ENCODE results near the gene CCDC194. TPM values are rescaled to one million over a fixed set of nuclear protein-coding genes. Genes with fewer than 3 reads are reported as not detected.

The CCDC194 gene
- total RNA-seq, 1 experiment from 2014 or later = 0.37 TPM

GRCh38 chr19:17419154-17419620 lies 25.2 kb upstream of the CCDC194 start:
- ATAC-seq = no peak
- DNase-seq (ENCODE audit: low spot score) = no peak
- no peak for TF ChIP-seq CBFB (CRISPR knock-in tag; IDR thresholded peaks at IDR 0.05; ENCODE audit: low read depth)
- 0 out of 2 replicates have a peak, but pooled peaks have one; percentile 48 for TF ChIP-seq GTF2I (CRISPR knock-in tag; conservative IDR thresholded peaks at IDR 0.05)
- no peak for TF ChIP-seq ZMAT4 (CRISPR knock-in tag; IDR thresholded peaks at IDR 0.05)
- no peak for TF ChIP-seq ZNF232 (CRISPR knock-in tag; IDR thresholded peaks at IDR 0.05)
- TF ChIP-seq ESRRA (CRISPR knock-in tag; IDR thresholded peaks at IDR 0.05; ENCODE audit: borderline replicate concordance) = no peak
- no peak for TF ChIP-seq ATF1 (CRISPR knock-in tag; IDR thresholded peaks at IDR 0.05)
- H3K9me3 Mint-ChIP-seq = no peaks in the 10 kb centered on the region
- POLR2A ChIA-PET = interaction anchor here (0.6 to 1.8 kb wide), 7 partner anchors 13 to 441 kb away, joined by 3 to 27 read pairs (median 3); partner anchors contain the start of genes BST2 and RPL18A
- H3K27me3 Mint-ChIP-seq (ENCODE audit: low read depth) = peaks cover 26% of the 10 kb centered on the region
- H3K27ac Mint-ChIP-seq = peak overlapping the region; percentile 99
- H3K4me3 Mint-ChIP-seq = peak overlapping the region; percentile 83
- peaks cover 41% of the 10 kb centered on the region for H3K4me1 Mint-ChIP-seq
- peaks cover 4% of the 10 kb centered on the region for H3K36me3 Mint-ChIP-seq
- CTCF ChIA-PET = interaction anchor here (0.6 to 2.7 kb wide), 27 partner anchors 10 to 356 kb away, joined by 3 to 17 read pairs (median 4); partner anchors contain the start of genes BST2, CCDC194, DDA1 and SLC27A1

- no peak for DNase-seq (ENCODE audit: low spot score)
- Mint-ChIP-seq H3K9me3 (no peaks in the 10 kb centered on the region), H3K4me3 (peak overlapping the region; percentile 83), H3K27me3 (ENCODE audit: low read depth) (peaks cover 31% of the 10 kb centered on the region), H3K4me1 (peaks cover 40% of the 10 kb centered on the region), H3K27ac (peak overlapping the region; percentile 99), H3K36me3 (peaks cover 4% of the 10 kb centered on the region)
- ChIA-PET CTCF (interaction anchor here (0.6 to 2.7 kb wide), 9 partner anchors 10 to 118 kb away, joined by 3 to 17 read pairs (median 8); partner anchors contain the start of genes BST2, DDA1 and TMEM221), POLR2A (interaction anchor here (1.0 to 1.8 kb wide), 2 partner anchors 13 to 152 kb away, joined by 3 to 11 read pairs; partner anchors contain the start of gene BST2)
- no peak for ATAC-seq
- TF ChIP-seq HMGA2 (CRISPR knock-in tag; IDR thresholded peaks at IDR 0.05) (no peak), NR1H2 (CRISPR knock-in tag; IDR thresholded peaks at IDR 0.05) (no peak), ARID4B (CRISPR knock-in tag; IDR thresholded peaks at IDR 0.05; ENCODE audit: borderline replicate concordance) (no peak), ZNF281 (CRISPR knock-in tag; IDR thresholded peaks at IDR 0.05) (no peak), STAT6 (CRISPR knock-in tag; conservative IDR thresholded peaks at IDR 0.05; ENCODE audit: low read depth) (no peak), FOXJ3 (CRISPR knock-in tag; IDR thresholded peaks at IDR 0.05; ENCODE audit: borderline replicate concordance) (no peak), ZNF512 (CRISPR knock-in tag; IDR thresholded peaks at IDR 0.05; ENCODE audit: borderline replicate concordance) (no peak), TEAD4 (CRISPR knock-in tag; IDR thresholded peaks at IDR 0.05) (no peak), ZMAT4 (CRISPR knock-in tag; IDR thresholded peaks at IDR 0.05) (no peak), ZNF425 (CRISPR knock-in tag; conservative IDR thresholded peaks at IDR 0.05) (no peak), ZNF396 (CRISPR knock-in tag; IDR thresholded peaks at IDR 0.05; ENCODE audit: borderline replicate concordance) (no peak), FOXP1 (CRISPR knock-in tag; IDR thresholded peaks at IDR 0.05; ENCODE audit: borderline replicate concordance) (no peak), ZNF263 (CRISPR knock-in tag; IDR thresholded peaks at IDR 0.05; ENCODE audit: low read depth) (no peak)
These were observed 24.7 kb upstream of the CCDC194 start for GRCh38 chr19:17418710-17419109.
